HL-60 (cell line): ENCODE measurements around the gene CRYBA4.

Source experiments
- CTCF ChIP-seq: IDR thresholded peaks from one replicate; pipeline ENCODE4 v1.5.1; 2011; ENCODE audit warnings: low read length, control low read depth, inconsistent platforms; ENCODE audit not compliant: insufficient read depth
- POLR2AphosphoS5 ChIP-seq: IDR thresholded peaks from 2 replicates; pipeline ENCODE4 v1.6.1; 2012; ENCODE audit warnings: low read depth
- SPI1 ChIP-seq: IDR thresholded peaks from 2 replicates; pipeline ENCODE4 v1.6.1; 2012; ENCODE audit warnings: low read depth, mild to moderate bottlenecking, borderline replicate concordance
- TF ChIP-seq, protein P1 (sequence below): IDR thresholded peaks from 2 replicates; pipeline ENCODE4 v1.6.1; 2012; ENCODE audit warnings: low read depth; ENCODE audit not compliant: insufficient replicate concordance

DNA sequence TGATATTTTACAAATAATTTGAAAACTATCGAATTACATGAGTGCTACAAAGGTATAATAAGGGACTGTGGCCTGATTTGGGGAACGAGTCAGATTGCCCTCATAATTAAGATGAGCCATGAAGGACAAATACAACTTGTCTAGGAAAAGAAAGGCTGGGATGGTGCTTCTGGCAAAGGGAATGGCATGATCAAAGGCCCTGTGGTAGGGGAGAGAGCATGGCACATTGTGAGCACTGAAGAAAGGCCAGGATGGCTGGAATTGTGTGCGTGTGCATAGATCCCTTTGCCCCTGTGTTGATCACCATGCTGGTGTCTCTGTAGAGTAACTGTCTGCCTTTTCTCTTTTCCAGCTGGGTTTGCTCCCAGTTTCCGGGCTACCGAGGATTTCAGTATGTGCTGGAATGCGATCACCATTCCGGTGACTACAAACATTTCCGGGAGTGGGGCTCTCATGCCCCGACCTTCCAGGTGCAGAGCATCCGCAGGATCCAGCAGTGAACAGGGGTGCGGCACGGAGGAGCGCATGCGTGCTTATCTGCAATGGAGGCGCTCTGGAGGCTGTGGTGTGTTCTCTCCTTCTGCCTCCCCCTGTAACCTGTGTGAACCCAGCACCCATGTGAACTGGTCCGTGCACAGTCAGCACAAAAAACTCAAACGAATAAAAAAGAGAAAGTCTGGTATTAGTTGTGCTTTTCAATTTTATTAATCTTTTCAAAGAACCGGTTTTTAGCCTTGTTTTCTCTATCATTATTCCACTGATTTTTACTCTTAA, 8.4 kb downstream of the CRYBA4 start:
- no peak for TF ChIP-seq CTCF
- no peak for TF ChIP-seq POLR2AphosphoS5
- no peak for TF ChIP-seq SPI1
- TF ChIP-seq, protein P1, sequence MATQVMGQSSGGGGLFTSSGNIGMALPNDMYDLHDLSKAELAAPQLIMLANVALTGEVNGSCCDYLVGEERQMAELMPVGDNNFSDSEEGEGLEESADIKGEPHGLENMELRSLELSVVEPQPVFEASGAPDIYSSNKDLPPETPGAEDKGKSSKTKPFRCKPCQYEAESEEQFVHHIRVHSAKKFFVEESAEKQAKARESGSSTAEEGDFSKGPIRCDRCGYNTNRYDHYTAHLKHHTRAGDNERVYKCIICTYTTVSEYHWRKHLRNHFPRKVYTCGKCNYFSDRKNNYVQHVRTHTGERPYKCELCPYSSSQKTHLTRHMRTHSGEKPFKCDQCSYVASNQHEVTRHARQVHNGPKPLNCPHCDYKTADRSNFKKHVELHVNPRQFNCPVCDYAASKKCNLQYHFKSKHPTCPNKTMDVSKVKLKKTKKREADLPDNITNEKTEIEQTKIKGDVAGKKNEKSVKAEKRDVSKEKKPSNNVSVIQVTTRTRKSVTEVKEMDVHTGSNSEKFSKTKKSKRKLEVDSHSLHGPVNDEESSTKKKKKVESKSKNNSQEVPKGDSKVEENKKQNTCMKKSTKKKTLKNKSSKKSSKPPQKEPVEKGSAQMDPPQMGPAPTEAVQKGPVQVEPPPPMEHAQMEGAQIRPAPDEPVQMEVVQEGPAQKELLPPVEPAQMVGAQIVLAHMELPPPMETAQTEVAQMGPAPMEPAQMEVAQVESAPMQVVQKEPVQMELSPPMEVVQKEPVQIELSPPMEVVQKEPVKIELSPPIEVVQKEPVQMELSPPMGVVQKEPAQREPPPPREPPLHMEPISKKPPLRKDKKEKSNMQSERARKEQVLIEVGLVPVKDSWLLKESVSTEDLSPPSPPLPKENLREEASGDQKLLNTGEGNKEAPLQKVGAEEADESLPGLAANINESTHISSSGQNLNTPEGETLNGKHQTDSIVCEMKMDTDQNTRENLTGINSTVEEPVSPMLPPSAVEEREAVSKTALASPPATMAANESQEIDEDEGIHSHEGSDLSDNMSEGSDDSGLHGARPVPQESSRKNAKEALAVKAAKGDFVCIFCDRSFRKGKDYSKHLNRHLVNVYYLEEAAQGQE, result no peak
